ENCODE data around the gene PAX7.

GRCh38 chr1:18751425-18751824 lies 120.8 kb downstream of the PAX7 start:
- TF ChIP-seq, protein P1, sequence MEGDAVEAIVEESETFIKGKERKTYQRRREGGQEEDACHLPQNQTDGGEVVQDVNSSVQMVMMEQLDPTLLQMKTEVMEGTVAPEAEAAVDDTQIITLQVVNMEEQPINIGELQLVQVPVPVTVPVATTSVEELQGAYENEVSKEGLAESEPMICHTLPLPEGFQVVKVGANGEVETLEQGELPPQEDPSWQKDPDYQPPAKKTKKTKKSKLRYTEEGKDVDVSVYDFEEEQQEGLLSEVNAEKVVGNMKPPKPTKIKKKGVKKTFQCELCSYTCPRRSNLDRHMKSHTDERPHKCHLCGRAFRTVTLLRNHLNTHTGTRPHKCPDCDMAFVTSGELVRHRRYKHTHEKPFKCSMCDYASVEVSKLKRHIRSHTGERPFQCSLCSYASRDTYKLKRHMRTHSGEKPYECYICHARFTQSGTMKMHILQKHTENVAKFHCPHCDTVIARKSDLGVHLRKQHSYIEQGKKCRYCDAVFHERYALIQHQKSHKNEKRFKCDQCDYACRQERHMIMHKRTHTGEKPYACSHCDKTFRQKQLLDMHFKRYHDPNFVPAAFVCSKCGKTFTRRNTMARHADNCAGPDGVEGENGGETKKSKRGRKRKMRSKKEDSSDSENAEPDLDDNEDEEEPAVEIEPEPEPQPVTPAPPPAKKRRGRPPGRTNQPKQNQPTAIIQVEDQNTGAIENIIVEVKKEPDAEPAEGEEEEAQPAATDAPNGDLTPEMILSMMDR (IDR thresholded peaks at IDR 0.05), result no peak
- no peak for TF ChIP-seq POLR2A (IDR thresholded peaks at IDR 0.05)
- no peak for TF ChIP-seq EP300 (IDR thresholded peaks at IDR 0.05)

Data from sigmoid colon (tissue), 4 donors.